A549 treated with Hydrocortisone at 1 μM for 4 hours (cell line): ENCODE data around the gene SPATA31A5. TPM values are rescaled to one million over a fixed set of nuclear protein-coding genes. Genes with fewer than 3 reads are reported as not detected.

Experiments
- total RNA-seq: library from RNA; stranded (reverse); fragments of 200-300 nt; extraction: Qiagen RNA extraction; gene quantifications from 5 replicates; pipeline ENCODE4 v1.2.3, GENCODE V29; 2022

Gene SPATA31A5
- not detected in 5 replicates for total RNA-seq

GRCh38 chr9:60914107-60914506 is at the start of gene SPATA31A5:
Gene SPATA31A5, plus strand, starts transcription at chr9:60914407. Its CDS starts 29 bp downstream, at chr9:60914436.

